NCI-H1436 treated with DMSO at 0.1 percent for 48 hours (cell line): ENCODE measurements around the gene SLC5A9.
"Not testable (repeated sequence)": the region's sequence is repeated elsewhere in the genome, so short reads cannot be mapped to it uniquely, and the experiment has no call there.

Source experiments
- DNase-seq: peaks from one replicate; lab custom pipeline; 2025; lab: John Stamatoyannopoulos, UW

The SLC5A9 gene

GRCh38 chr1:48214366-48214765 is 8.2 kb upstream of the SLC5A9 start:
- not testable (repeated sequence) for DNase-seq

GRCh38 chr1:48214820-48215219 is 7.7 kb upstream of the SLC5A9 start:
- no peak for DNase-seq

- DNase-seq = no peak
Measured at GRCh38 chr1:48215222-48215621, 7.3 kb upstream of the SLC5A9 start.

- no peak for DNase-seq
Measured at GRCh38 chr1:48215889-48216288, 6.6 kb upstream of the SLC5A9 start.

- DNase-seq = no peak
Measured at GRCh38 chr1:48216313-48216712, 6.2 kb upstream of the SLC5A9 start.

GRCh38 chr1:48216941-48217340 is 5.6 kb upstream of the SLC5A9 start:
- no peak for DNase-seq

- DNase-seq = no peak
Measured at GRCh38 chr1:48217856-48218255, 4.7 kb upstream of the SLC5A9 start.

- no peak for DNase-seq
Measured at GRCh38 chr1:48219803-48220202, 2.7 kb upstream of the SLC5A9 start.

GRCh38 chr1:48221122-48221521 is 1.4 kb upstream of the SLC5A9 start:
- no peak for DNase-seq

GRCh38 chr1:48221657-48222056 is 859 bp upstream of the SLC5A9 start:
- DNase-seq = no peak

- DNase-seq = no peak
Measured at GRCh38 chr1:48223366-48224240, 1.1 kb downstream of the SLC5A9 start.

- DNase-seq = no peak
Measured at GRCh38 chr1:48224791-48225190, 2.3 kb downstream of the SLC5A9 start.

- no peak for DNase-seq
Measured at GRCh38 chr1:48225579-48225978, 3.1 kb downstream of the SLC5A9 start.

- DNase-seq = no peak
Measured at GRCh38 chr1:48227165-48228013, 4.9 kb downstream of the SLC5A9 start.

- no peak for DNase-seq
Measured at GRCh38 chr1:48228156-48228555, 5.6 kb downstream of the SLC5A9 start.

GRCh38 chr1:48229317-48229716 is 6.8 kb downstream of the SLC5A9 start:
- no peak for DNase-seq

- DNase-seq = no peak
Measured at GRCh38 chr1:48230236-48230635, 7.7 kb downstream of the SLC5A9 start.

- DNase-seq = no peak
Measured at GRCh38 chr1:48232722-48233121, 10.2 kb downstream of the SLC5A9 start.

- no peak for DNase-seq
Measured at GRCh38 chr1:48233666-48234485, 11.4 kb downstream of the SLC5A9 start.

- no peak for DNase-seq
Measured at GRCh38 chr1:48235652-48236051, 13.1 kb downstream of the SLC5A9 start.

GRCh38 chr1:48236716-48237470 is 14.4 kb downstream of the SLC5A9 start:
- DNase-seq = no peak
